Mesenchymal stem cell (in vitro differentiated cells and primary cell): ENCODE data around the gene RRBP1.
A peak's percentile ranks its signal among the peaks of the same experiment; 100 is the strongest.

Experiments used
- DNase-seq: peaks from one replicate; pipeline ENCODE4 v3.0.0-alpha.2; 2013
- H2AFZ ChIP-seq: one replicate; pipeline ENCODE4 v1.6.1; 2013; ENCODE audit warnings: low read depth, mild to moderate bottlenecking, control low read depth, inconsistent platforms, low read length, moderate library complexity
- H2AK5ac ChIP-seq: 2 replicates; pipeline ENCODE4 v1.6.1; 2013; ENCODE audit warnings: low read length, moderate library complexity, mild to moderate bottlenecking, inconsistent platforms; ENCODE audit not compliant: severe bottlenecking
- H2BK120ac ChIP-seq: one replicate; pipeline ENCODE4 v1.6.1; 2013; ENCODE audit warnings: low read depth, mild to moderate bottlenecking, inconsistent platforms, low read length, moderate library complexity
- H2BK12ac ChIP-seq, 2 experiments: one replicate each; pipeline ENCODE4 v1.6.1; 2013; ENCODE audit warnings: inconsistent platforms in 2 of 2, low read length in 2 of 2, mild to moderate bottlenecking in 2 of 2, moderate library complexity in 2 of 2, control low read depth in 1 of 2
- H2BK15ac ChIP-seq: one replicate; pipeline ENCODE4 v1.6.1; 2013; ENCODE audit warnings: mild to moderate bottlenecking, low read depth, inconsistent platforms; ENCODE audit not compliant: poor library complexity, severe bottlenecking
- H2BK5ac ChIP-seq: 2 replicates; pipeline ENCODE4 v1.6.1; 2013; ENCODE audit warnings: low read depth, mild to moderate bottlenecking, low read length, control low read depth, inconsistent platforms; ENCODE audit not compliant: poor library complexity, severe bottlenecking
- H3K14ac ChIP-seq, 2 experiments: one replicate each; pipeline ENCODE4 v1.6.1; 2013; ENCODE audit warnings: inconsistent platforms in 2 of 2, low read length in 2 of 2, control low read depth in 1 of 2, mild to moderate bottlenecking in 1 of 2, moderate library complexity in 1 of 2
- H3K18ac ChIP-seq, 2 experiments: one replicate each; pipeline ENCODE4 v1.6.1; 2013; ENCODE audit warnings: inconsistent platforms in 2 of 2, low read length in 2 of 2, control low read depth in 1 of 2, low read depth in 1 of 2, mild to moderate bottlenecking in 1 of 2
- H3K23ac ChIP-seq, 2 experiments: one replicate each; pipeline ENCODE4 v1.6.1; 2013; ENCODE audit warnings: inconsistent platforms in 2 of 2, low read length in 2 of 2, mild to moderate bottlenecking in 2 of 2, moderate library complexity in 2 of 2, control low read depth in 1 of 2
- H3K27ac ChIP-seq: 2 replicates; pipeline ENCODE4 v1.5.1; 2013; ENCODE audit warnings: mild to moderate bottlenecking, moderate library complexity, low read length, control low read depth, inconsistent platforms; ENCODE audit not compliant: poor library complexity, severe bottlenecking
- H3K27me3 ChIP-seq, 2 experiments: 2 replicates each; pipeline versions ENCODE4 v1.6.1 to v1.7.0; 2013; ENCODE audit warnings: low read length in 2 of 2, mild to moderate bottlenecking in 2 of 2, moderate library complexity in 2 of 2, control low read depth in 1 of 2, inconsistent platforms in 1 of 2; ENCODE audit not compliant: control insufficient read depth in 1 of 2, insufficient read depth in 1 of 2
- H3K36me3 ChIP-seq, 2 experiments: 2 replicates each; pipeline versions ENCODE4 v1.6.1 to v1.7.0; 2013; ENCODE audit warnings: low read length in 2 of 2, control low read depth in 1 of 2, inconsistent platforms in 1 of 2, low read depth in 1 of 2, mild to moderate bottlenecking in 1 of 2; ENCODE audit not compliant: insufficient read depth in 2 of 2, control insufficient read depth in 1 of 2
- H3K4ac ChIP-seq, 2 experiments: one replicate each; pipeline ENCODE4 v1.6.1; 2013; ENCODE audit warnings: inconsistent platforms in 2 of 2, low read length in 2 of 2, mild to moderate bottlenecking in 2 of 2, moderate library complexity in 2 of 2, control low read depth in 1 of 2, low read depth in 1 of 2
- H3K4me1 ChIP-seq: 2 replicates; pipeline ENCODE4 v1.6.1; 2013; ENCODE audit warnings: low read depth, low read length, control low read depth; ENCODE audit not compliant: control insufficient read depth, insufficient read depth
- H3K4me2 ChIP-seq: 2 replicates; pipeline ENCODE4 v1.6.1; 2013; ENCODE audit warnings: low read length, mild to moderate bottlenecking, inconsistent platforms; ENCODE audit not compliant: poor library complexity, severe bottlenecking
- H3K4me3 ChIP-seq, 2 experiments: 2 replicates each; pipeline versions ENCODE4 v1.5.1 to v1.7.0; 2013; ENCODE audit warnings: low read length in 2 of 2, mild to moderate bottlenecking in 2 of 2, control low read depth in 1 of 2, low read depth in 1 of 2; ENCODE audit not compliant: insufficient read depth in 1 of 2
- H3K79me1 ChIP-seq: replicated peaks from 2 replicates; pipeline ENCODE4 v1.6.1; 2013; ENCODE audit warnings: mild to moderate bottlenecking, control low read depth, low read length, inconsistent platforms; ENCODE audit not compliant: poor library complexity, severe bottlenecking
- H3K9ac ChIP-seq: 2 replicates; pipeline ENCODE4 v1.7.0; 2013; ENCODE audit warnings: mild to moderate bottlenecking, low read length, moderate library complexity
- H3K9me3 ChIP-seq: 2 replicates; pipeline ENCODE4 v1.7.0; 2013; ENCODE audit warnings: mild to moderate bottlenecking, low read length; ENCODE audit not compliant: control insufficient read depth
- H4K8ac ChIP-seq: one replicate; pipeline ENCODE4 v1.6.1; 2013; ENCODE audit warnings: inconsistent platforms, mild to moderate bottlenecking, low read length, moderate library complexity
- H4K91ac ChIP-seq: one replicate; pipeline ENCODE4 v1.6.1; 2013; ENCODE audit warnings: mild to moderate bottlenecking, low read length, inconsistent platforms
- WGBS: methylation state at CpG from one replicate; pipeline ENCODE4 v1.1.7; 2013; ENCODE audit warnings: mixed read lengths; 5-methylcytosine and 5-hydroxymethylcytosine counted together

RRBP1 gene

GRCh38 chr20:17693444-17694001 is 11.5 kb upstream of the RRBP1 start:
- no peak overlapping the region for H2BK5ac ChIP-seq
- peaks cover 9 to 14% of the 10 kb centered on the region in 2 experiments for H3K27me3 ChIP-seq
- H3K36me3 ChIP-seq: no peaks in the 10 kb centered on the region
- H4K8ac ChIP-seq: no peak overlapping the region
- H3K4ac ChIP-seq: no peak overlapping the region
- no peak overlapping the region for H3K18ac ChIP-seq
- no peak overlapping the region for H2BK15ac ChIP-seq
- no peaks in the 10 kb centered on the region for H3K9me3 ChIP-seq
- H3K9ac ChIP-seq: no peak overlapping the region
- no peak overlapping the region for H3K4me3 ChIP-seq
- no peaks in the 10 kb centered on the region for H3K4me1 ChIP-seq
- no peak overlapping the region for H3K14ac ChIP-seq
- H3K23ac ChIP-seq: no peak overlapping the region
- no peak overlapping the region for H2AFZ ChIP-seq
- no peak overlapping the region for H3K4me2 ChIP-seq
- no peak overlapping the region for H4K91ac ChIP-seq
- no peak for DNase-seq
- no peak overlapping the region for H2BK120ac ChIP-seq
- no peak overlapping the region for H3K27ac ChIP-seq
- no peaks in the 10 kb centered on the region for H3K79me1 ChIP-seq
- H2BK12ac ChIP-seq: no peak overlapping the region
- H2AK5ac ChIP-seq: no peak overlapping the region
- WGBS: 67% methylated on average over 18 of the region's 18 CpGs

GRCh38 chr20:17691758-17692157 is 9.7 kb upstream of the RRBP1 start:
- no peak overlapping the region for H2BK12ac ChIP-seq
- 94% methylated on average over 1 of the region's 2 CpGs for WGBS

GRCh38 chr20:17690144-17690543 is 8.1 kb upstream of the RRBP1 start:
- Histone ChIP-seq H3K9me3 (peaks cover 16% of the 10 kb centered on the region), H3K23ac (no peak overlapping the region), H2BK5ac (no peak overlapping the region), H3K14ac (no peak overlapping the region), H3K9ac (no peak overlapping the region), H3K27ac (no peak overlapping the region), H3K18ac (no peak overlapping the region), H3K79me1 (no peaks in the 10 kb centered on the region), H3K27me3 (peaks cover 31 to 39% of the 10 kb centered on the region in 2 experiments), H3K4me1 (no peaks in the 10 kb centered on the region), H3K36me3 (no peaks in the 10 kb centered on the region), H4K8ac (no peak overlapping the region), H4K91ac (no peak overlapping the region), H2AFZ (no peak overlapping the region), H2BK12ac (no peak overlapping the region), H2BK15ac (no peak overlapping the region), H2BK120ac (no peak overlapping the region), H3K4me2 (no peak overlapping the region), H3K4ac (no peak overlapping the region), H2AK5ac (no peak overlapping the region), H3K4me3 (no peak overlapping the region)
- WGBS: 67% methylated on average over 1 of the region's 2 CpGs
- no peak for DNase-seq

More at GRCh38 chr20:17691758-17692157, 9.7 kb upstream of the RRBP1 start:
- Histone ChIP-seq H3K4me1 (no peaks in the 10 kb centered on the region), H3K4ac (no peak overlapping the region), H4K8ac (no peak overlapping the region), H2BK120ac (no peak overlapping the region), H3K14ac (no peak overlapping the region), H2BK15ac (no peak overlapping the region), H2BK5ac (no peak overlapping the region), H2AFZ (no peak overlapping the region), H4K91ac (no peak overlapping the region), H3K23ac (no peak overlapping the region), H2AK5ac (no peak overlapping the region), H3K36me3 (no peaks in the 10 kb centered on the region), H3K9me3 (peaks cover 9% of the 10 kb centered on the region), H3K18ac (no peak overlapping the region), H3K4me2 (no peak overlapping the region), H3K79me1 (no peaks in the 10 kb centered on the region), H3K27ac (no peak overlapping the region), H3K27me3 (peaks cover 21 to 23% of the 10 kb centered on the region in 2 experiments), H3K4me3 (no peak overlapping the region), H3K9ac (no peak overlapping the region)
- DNase-seq: no peak

GRCh38 chr20:17688965-17689364 is 6.9 kb upstream of the RRBP1 start:
- H2BK12ac ChIP-seq: no peak overlapping the region
- peaks cover 16% of the 10 kb centered on the region for H3K9me3 ChIP-seq
- H3K36me3 ChIP-seq: no peaks in the 10 kb centered on the region
- H2AFZ ChIP-seq: no peak overlapping the region
- no peak overlapping the region for H2BK15ac ChIP-seq
- no peak overlapping the region for H3K9ac ChIP-seq
- no peaks in the 10 kb centered on the region for H3K4me1 ChIP-seq
- H4K91ac ChIP-seq: no peak overlapping the region
- H3K14ac ChIP-seq: no peak overlapping the region
- no peak overlapping the region for H3K4me3 ChIP-seq
- H3K18ac ChIP-seq: no peak overlapping the region
- no peak overlapping the region for H3K4ac ChIP-seq
- 11% methylated on average over 1 of the region's 2 CpGs for WGBS
- H3K4me2 ChIP-seq: no peak overlapping the region
- no peak overlapping the region for H2BK120ac ChIP-seq
- H2BK5ac ChIP-seq: no peak overlapping the region
- no peaks in the 10 kb centered on the region for H3K79me1 ChIP-seq
- H2AK5ac ChIP-seq: no peak overlapping the region
- no peak overlapping the region for H3K23ac ChIP-seq
- H4K8ac ChIP-seq: no peak overlapping the region
- H3K27me3 ChIP-seq: peaks cover 43 to 50% of the 10 kb centered on the region in 2 experiments
- peak; percentile 80 for DNase-seq
- H3K27ac ChIP-seq: no peak overlapping the region
